SK-N-SH treated with all-trans-retinoic acid at 6 μM for 48 hours (cell line): ENCODE measurements around the gene HTR3E.

Experiments used
- ARNTL ChIP-seq: fragments of 450-650 bp; formaldehyde crosslinking; IDR thresholded peaks from 2 replicates; pipeline ENCODE4 v1.5.0; 2020; ENCODE audit warnings: low read depth, mild to moderate bottlenecking, moderate library complexity, borderline replicate concordance
- BACH2 ChIP-seq: fragments of 250-450 bp; sonication (Bioruptor Pico); IDR thresholded peaks from 2 replicates; pipeline ENCODE4 v1.9.0; 2021; ENCODE audit warnings: mild to moderate bottlenecking, borderline replicate concordance
- CREB5 ChIP-seq: fragments of 250-450 bp; sonication (Bioruptor Pico); IDR thresholded peaks from 2 replicates; pipeline ENCODE4 v1.5.1; 2020; ENCODE audit warnings: low read depth, mild to moderate bottlenecking, moderate library complexity
- CSDC2 ChIP-seq: fragments of 250-450 bp; sonication (Bioruptor Pico); IDR thresholded peaks from 2 replicates; pipeline ENCODE4 v1.5.0; 2020; ENCODE audit warnings: mild to moderate bottlenecking, moderate library complexity
- ISL1 ChIP-seq: fragments of 250-450 bp; sonication (Bioruptor Pico); IDR thresholded peaks from 2 replicates; pipeline ENCODE4 v2.1.2; 2022; ENCODE audit warnings: mild to moderate bottlenecking, moderate library complexity
- OSR1 ChIP-seq: fragments of 250-450 bp; sonication (Bioruptor Pico); IDR thresholded peaks from 2 replicates; pipeline ENCODE4 v1.8.0; 2022; ENCODE audit warnings: moderate library complexity, mild to moderate bottlenecking, inconsistent platforms
- PATZ1 ChIP-seq: fragments of 250-450 bp; sonication (Bioruptor Pico); IDR thresholded peaks from 2 replicates; pipeline ENCODE4 v1.8.0; 2020; ENCODE audit warnings: mild to moderate bottlenecking, moderate library complexity, borderline replicate concordance
- SNAI2 ChIP-seq: fragments of 250-450 bp; sonication (Bioruptor Pico); IDR thresholded peaks from 2 replicates; pipeline ENCODE4 v1.5.0; 2020; ENCODE audit warnings: mild to moderate bottlenecking, moderate library complexity
- TOX ChIP-seq: fragments of 250-450 bp; sonication (Bioruptor Pico); IDR thresholded peaks from 2 replicates; pipeline ENCODE4 v1.8.0; 2021; ENCODE audit warnings: mild to moderate bottlenecking, moderate library complexity, borderline replicate concordance
- TSHZ2 ChIP-seq: fragments of 250-450 bp; sonication (Bioruptor Pico); IDR thresholded peaks from 2 replicates; pipeline ENCODE4 v1.5.0; 2020; ENCODE audit warnings: mild to moderate bottlenecking, moderate library complexity
- ZC3H10 ChIP-seq: fragments of 250-450 bp; sonication (Bioruptor Pico); IDR thresholded peaks from 2 replicates; pipeline ENCODE4 v1.5.1; 2021; ENCODE audit warnings: mild to moderate bottlenecking, moderate library complexity
- ZFP30 ChIP-seq: fragments of 450-650 bp; formaldehyde crosslinking; IDR thresholded peaks from 2 replicates; pipeline ENCODE4 v1.5.0; 2022; ENCODE audit warnings: mild to moderate bottlenecking, moderate library complexity
- ZNF70 ChIP-seq: fragments of 450-650 bp; formaldehyde crosslinking; IDR thresholded peaks from 2 replicates; pipeline ENCODE4 v1.5.0; 2020; ENCODE audit warnings: mild to moderate bottlenecking, moderate library complexity
- ZNF8 ChIP-seq: fragments of 450-650 bp; formaldehyde crosslinking; IDR thresholded peaks from 2 replicates; pipeline ENCODE4 v1.5.0; 2020; ENCODE audit warnings: mild to moderate bottlenecking, moderate library complexity

DNA sequence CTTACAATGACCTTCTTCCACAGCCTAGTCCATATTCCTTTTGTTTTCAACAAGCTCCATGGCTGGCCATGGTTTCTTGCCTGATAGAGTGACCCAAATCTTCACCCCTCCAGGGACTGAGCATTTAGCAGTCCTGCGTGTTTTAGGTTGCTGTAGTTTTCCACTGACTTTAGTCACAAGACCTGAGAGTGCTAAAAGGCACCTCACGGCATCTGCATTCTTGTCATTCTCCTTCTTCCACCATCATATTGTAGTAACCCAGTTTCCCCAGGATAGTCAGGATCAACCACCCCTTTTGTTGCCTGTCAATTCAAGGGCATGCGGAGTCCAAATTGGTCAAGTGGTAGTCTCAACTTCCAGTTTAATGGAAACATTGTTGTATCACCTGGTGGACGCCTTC lies 23.2 kb upstream of the HTR3E start:
- TF ChIP-seq ZFP30 (CRISPR knock-in tag): no peak
- no peak for TF ChIP-seq CREB5 (CRISPR knock-in tag)
- TF ChIP-seq ZC3H10 (CRISPR knock-in tag): no peak
- no peak for TF ChIP-seq ZNF8 (CRISPR knock-in tag)
- no peak for TF ChIP-seq SNAI2 (CRISPR knock-in tag)
- no peak for TF ChIP-seq TOX (CRISPR knock-in tag)
- TF ChIP-seq ZNF70 (CRISPR knock-in tag): no peak
- TF ChIP-seq ISL1 (CRISPR knock-in tag): no peak
- TF ChIP-seq BACH2 (CRISPR knock-in tag): no peak
- no peak for TF ChIP-seq ARNTL (CRISPR knock-in tag)
- TF ChIP-seq OSR1 (CRISPR knock-in tag): no peak
- no peak for TF ChIP-seq CSDC2 (CRISPR knock-in tag)
- TF ChIP-seq PATZ1: no peak
- no peak for TF ChIP-seq TSHZ2
